ENCODE results near the gene UTP25.
A peak's percentile ranks its signal among the peaks of the same experiment; 100 is the strongest.

UTP25 gene

GRCh38 chr1:209816923-209817322, 10.8 kb upstream of the UTP25 start:
- peaks cover 0 to 2% of the 10 kb centered on the region in 2 donors for H3K4me1 Mint-ChIP-seq
- H3K4me3 Mint-ChIP-seq = no peak overlapping the region
- no peaks in the 10 kb centered on the region for H3K36me3 Mint-ChIP-seq
- H3K9me3 Mint-ChIP-seq = no peaks in the 10 kb centered on the region
- H3K27me3 Mint-ChIP-seq = peaks cover 29 to 33% of the 10 kb centered on the region in 2 donors
- no peak for DNase-seq
- H3K27ac Mint-ChIP-seq = no peak overlapping the region
- no peak for ATAC-seq (replicated peaks)

GRCh38 chr1:209817691-209818090, 10.1 kb upstream of the UTP25 start:
- H3K4me1 Mint-ChIP-seq = peaks cover under 1 to 2% of the 10 kb centered on the region in 2 donors

GRCh38 chr1:209819058-209819457, 8.7 kb upstream of the UTP25 start:
- H3K27me3 Mint-ChIP-seq = peaks cover 35 to 37% of the 10 kb centered on the region in 2 donors
- H3K4me1 Mint-ChIP-seq = peaks cover 5 to 6% of the 10 kb centered on the region in 2 donors
- DNase-seq = no peak
- H3K4me3 Mint-ChIP-seq = no peak overlapping the region
- no peaks in the 10 kb centered on the region for H3K9me3 Mint-ChIP-seq
- ATAC-seq (replicated peaks) = no peak
- H3K36me3 Mint-ChIP-seq = no peaks in the 10 kb centered on the region
- H3K27ac Mint-ChIP-seq = no peak overlapping the region

More at GRCh38 chr1:209817691-209818090, 10.1 kb upstream of the UTP25 start:
- Mint-ChIP-seq H3K27me3 (peaks cover 31 to 37% of the 10 kb centered on the region in 2 donors), H3K4me3 (no peak overlapping the region), H3K36me3 (no peaks in the 10 kb centered on the region), H3K27ac (no peak overlapping the region), H3K9me3 (no peaks in the 10 kb centered on the region)
- DNase-seq (no peak), ATAC-seq (replicated peaks) (no peak)

GRCh38 chr1:209820986-209821385, 6.8 kb upstream of the UTP25 start:
- DNase-seq (no peak), ATAC-seq (replicated peaks) (no peak)
- no peaks in the 10 kb centered on the region for H3K36me3 Mint-ChIP-seq
- H3K4me3 Mint-ChIP-seq = no peak overlapping the region
- no peaks in the 10 kb centered on the region for H3K9me3 Mint-ChIP-seq
- H3K4me1 Mint-ChIP-seq = peaks cover 5 to 6% of the 10 kb centered on the region in 2 donors
- H3K27me3 Mint-ChIP-seq = peaks cover 35 to 37% of the 10 kb centered on the region in 2 donors
- no peak overlapping the region for H3K27ac Mint-ChIP-seq

- peaks cover 26 to 34% of the 10 kb centered on the region in 2 donors for H3K27me3 Mint-ChIP-seq
- no peak overlapping the region for H3K4me3 Mint-ChIP-seq
- ATAC-seq (replicated peaks) = no peak
- H3K36me3 Mint-ChIP-seq = no peaks in the 10 kb centered on the region
- DNase-seq = no peak
- no peaks in the 10 kb centered on the region for H3K9me3 Mint-ChIP-seq
- no peak overlapping the region for H3K27ac Mint-ChIP-seq
- peaks cover 10 to 14% of the 10 kb centered on the region in 2 donors for H3K4me1 Mint-ChIP-seq
Observed at GRCh38 chr1:209822706-209823105, 5.1 kb upstream of the UTP25 start.

GRCh38 chr1:209823143-209824041, 4.4 kb upstream of the UTP25 start:
- ATAC-seq (replicated peaks) = peak in 1 of 2 donors; percentile 28
- Mint-ChIP-seq H3K36me3 (no peaks in the 10 kb centered on the region), H3K27ac (no peak overlapping the region), H3K4me1 (peaks cover 10 to 17% of the 10 kb centered on the region in 2 donors), H3K4me3 (no peak overlapping the region), H3K9me3 (no peaks in the 10 kb centered on the region), H3K27me3 (peaks cover 24 to 30% of the 10 kb centered on the region in 2 donors)
- DNase-seq = no peak

- ATAC-seq (replicated peaks) (no peak), DNase-seq (no peak)
- no peak overlapping the region for H3K27ac Mint-ChIP-seq
- H3K27me3 Mint-ChIP-seq = peaks cover 13 to 17% of the 10 kb centered on the region in 2 donors
- no peak overlapping the region for H3K4me3 Mint-ChIP-seq
- H3K9me3 Mint-ChIP-seq = no peaks in the 10 kb centered on the region
- H3K4me1 Mint-ChIP-seq = peaks cover 15 to 39% of the 10 kb centered on the region in 2 donors
- peaks cover 6 to 12% of the 10 kb centered on the region in 2 donors for H3K36me3 Mint-ChIP-seq
Observed at GRCh38 chr1:209825591-209826434, 2.0 kb upstream of the UTP25 start.

- Mint-ChIP-seq H3K27me3 (no peaks in the 10 kb centered on the region), H3K4me3 (peak overlapping the region; percentile 67 to 73), H3K27ac (peak overlapping the region; percentile 80), H3K36me3 (peaks cover 17 to 46% of the 10 kb centered on the region in 2 donors), H3K9me3 (no peaks in the 10 kb centered on the region), H3K4me1 (peaks cover 20 to 47% of the 10 kb centered on the region in 2 donors)
- DNase-seq (no peak), ATAC-seq (replicated peaks) (no peak)
Observed at GRCh38 chr1:209829716-209830115, 1.9 kb downstream of the UTP25 start.

GRCh38 chr1:209830722-209831121, 3.0 kb downstream of the UTP25 start:
- Mint-ChIP-seq H3K27me3 (no peaks in the 10 kb centered on the region), H3K27ac (peak overlapping the region; percentile 16), H3K36me3 (peaks cover 26 to 53% of the 10 kb centered on the region in 2 donors), H3K4me1 (peaks cover 25 to 57% of the 10 kb centered on the region in 2 donors), H3K4me3 (no peak overlapping the region), H3K9me3 (no peaks in the 10 kb centered on the region)
- DNase-seq (no peak), ATAC-seq (replicated peaks) (no peak)

GRCh38 chr1:209831615-209832014, 3.8 kb downstream of the UTP25 start:
- peaks cover 27 to 65% of the 10 kb centered on the region in 2 donors for H3K4me1 Mint-ChIP-seq
- no peaks in the 10 kb centered on the region for H3K27me3 Mint-ChIP-seq
- no peak overlapping the region for H3K27ac Mint-ChIP-seq
- no peak overlapping the region for H3K4me3 Mint-ChIP-seq
- ATAC-seq (replicated peaks) (no peak), DNase-seq (no peak)
- H3K36me3 Mint-ChIP-seq = peaks cover 34 to 57% of the 10 kb centered on the region in 2 donors
- no peaks in the 10 kb centered on the region for H3K9me3 Mint-ChIP-seq

GRCh38 chr1:209835782-209836298, 8.1 kb downstream of the UTP25 start:
- H3K27me3 Mint-ChIP-seq = no peaks in the 10 kb centered on the region
- H3K4me1 Mint-ChIP-seq = peaks cover 27 to 44% of the 10 kb centered on the region in 2 donors
- H3K36me3 Mint-ChIP-seq = peaks cover 55 to 81% of the 10 kb centered on the region in 2 donors
- DNase-seq (no peak), ATAC-seq (replicated peaks) (peak; percentile 68 to 87)
- H3K9me3 Mint-ChIP-seq = no peaks in the 10 kb centered on the region
- H3K27ac Mint-ChIP-seq = peak overlapping the region; percentile 39
- H3K4me3 Mint-ChIP-seq = peak overlapping the region; percentile 21 to 23

GRCh38 chr1:209837671-209838070, 9.9 kb downstream of the UTP25 start:
- H3K4me3 Mint-ChIP-seq = no peak overlapping the region
- peaks cover 57 to 76% of the 10 kb centered on the region in 2 donors for H3K36me3 Mint-ChIP-seq
- DNase-seq = no peak
- no peaks in the 10 kb centered on the region for H3K9me3 Mint-ChIP-seq
- H3K4me1 Mint-ChIP-seq = peaks cover 27 to 40% of the 10 kb centered on the region in 2 donors
- ATAC-seq (replicated peaks) = no peak
- H3K27ac Mint-ChIP-seq = no peak overlapping the region
- no peaks in the 10 kb centered on the region for H3K27me3 Mint-ChIP-seq

- Mint-ChIP-seq H3K9me3 (no peaks in the 10 kb centered on the region), H3K4me3 (no peak overlapping the region), H3K36me3 (peaks cover 60 to 75% of the 10 kb centered on the region in 2 donors), H3K4me1 (peaks cover 27 to 40% of the 10 kb centered on the region in 2 donors), H3K27ac (no peak overlapping the region), H3K27me3 (no peaks in the 10 kb centered on the region)
- DNase-seq (no peak), ATAC-seq (replicated peaks) (no peak)
Observed at GRCh38 chr1:209838537-209838936, 10.8 kb downstream of the UTP25 start.

Data from stimulated activated naive B cell treated with anti-CD40 and anti-IgM and Interleukin-4, amounts not matched to agents 10 μg/mL and 1 μg/mL and 100 μg/mL, for 72 hours (primary cell).